Gastrocnemius medialis (tissue), 4 donors: ENCODE measurements around the gene PRKD1. TPM values are rescaled to one million over a fixed set of nuclear protein-coding genes. Genes with fewer than 3 reads are reported as not detected.

Source experiments
- ATAC-seq, 2 donors: fragments of 150-250 bp; one replicate each; pipeline ENCODE4 v1.9.1; 2016
- DNase-seq, 2 donors: peaks; one replicate each; pipeline ENCODE4 v3.0.0-alpha.2; 2019
- H3K27ac ChIP-seq, 4 donors: fragments of 200-600 bp; sonication (generic); 1 replicate in 1 of 4; 2 replicates in 3 of 4; pipeline ENCODE4 v1.5.1; 2016 to 2018; ENCODE audit warnings: mild to moderate bottlenecking in 2 of 4, moderate library complexity in 1 of 4
- H3K27me3 ChIP-seq, 3 donors: fragments of 200-600 bp; sonication (generic) in 2 of 3; 1 replicate in 1 of 3; 2 replicates in 2 of 3; pipeline versions ENCODE4 v1.5.1 to v1.6.0; 2016 to 2019; ENCODE audit warnings: mild to moderate bottlenecking in 1 of 3, moderate library complexity in 1 of 3
- H3K36me3 ChIP-seq, 2 donors: fragments of 200-600 bp; sonication (generic) in 1 of 2; one replicate each; pipeline ENCODE4 v1.5.1; 2017 to 2018
- H3K4me1 ChIP-seq, 2 donors: fragments of 200-600 bp; sonication (generic) in 1 of 2; one replicate each; pipeline ENCODE4 v1.5.1; 2016 to 2017; ENCODE audit warnings: mild to moderate bottlenecking in 2 of 2
- H3K4me3 ChIP-seq, 4 donors: fragments of 200-600 bp; sonication (generic) in 3 of 4; 1 replicate in 1 of 4; 2 replicates in 3 of 4; pipeline ENCODE4 v1.5.1; 2016 to 2019; ENCODE audit warnings: mild to moderate bottlenecking in 2 of 4
- H3K9me3 ChIP-seq, 3 donors: fragments of 200-600 bp; sonication (generic) in 2 of 3; 1 replicate in 1 of 3; 2 replicates in 2 of 3; pipeline ENCODE4 v1.5.1; 2016 to 2019
- CTCF ChIP-seq, 5 experiments: fragments of 450-650 bp in 3 of 5; fragments of 200-600 bp in 2 of 5; sonication (generic) in 2 of 5; IDR thresholded peaks in 4 of 5; conservative IDR thresholded peaks in 1 of 5; 1 replicate in 4 of 5; 2 replicates in 1 of 5; pipeline ENCODE4 v1.5.1; 2016 to 2019; ENCODE audit warnings: antibody characterized with exemption in 5 of 5, mild to moderate bottlenecking in 3 of 5, moderate library complexity in 3 of 5
- POLR2A ChIP-seq, 2 donors: fragments of 450-650 bp; IDR thresholded peaks; one replicate each; pipeline ENCODE4 v1.6.1; 2017; ENCODE audit warnings: antibody characterized with exemption in 2 of 2, mild to moderate bottlenecking in 2 of 2, moderate library complexity in 2 of 2
- in situ Hi-C, 4 donors: fragments of 200-750 bp; cut with MboI; loops; one replicate each; pipeline versions ENCODE4 v1.15.0 to v1.8.0; 2017; ENCODE audit warnings: low sequenced_read_pairs in 4 of 4
- intact Hi-C: fragments of 100-400 bp; cut with DNase I; formaldehyde crosslinking; loops from one replicate; pipeline ENCODE4 v1.15.1; 2023; ENCODE audit warnings: low total_unique reads
- total RNA-seq, 4 donors: library from RNA; depleted of rRNA; stranded (reverse); fragments of >200 nt; gene quantifications; one replicate each; pipeline versions ENCODE4 v1.1.0 to v1.2.3, GENCODE V29; 2016

The PRKD1 gene
- total RNA-seq, 4 donors from 2014 or later, result 1.5 to 4.1 (median 1.7) TPM

DNA sequence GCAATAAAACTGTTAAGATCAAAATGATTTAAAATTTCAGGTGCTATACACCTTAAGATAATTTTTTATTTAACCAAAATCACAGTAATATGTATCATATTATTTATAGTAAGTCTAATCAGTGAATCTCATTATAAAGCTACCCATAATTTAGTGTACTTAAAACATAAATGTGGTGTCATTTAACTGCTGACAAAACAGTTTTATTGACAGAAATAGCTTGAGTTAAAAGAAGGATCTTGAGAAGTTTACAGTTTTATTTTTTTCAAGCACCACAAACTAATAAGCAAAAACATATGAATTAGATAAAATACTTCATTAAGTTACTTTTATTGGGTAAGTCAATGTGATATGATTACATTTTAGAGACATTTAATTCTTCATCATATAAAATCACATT lies 400.4 kb downstream of the PRKD1 start:
- Histone ChIP-seq H3K27me3 (no peaks in the 10 kb centered on the region), H3K4me1 (no peaks in the 10 kb centered on the region), H3K36me3 (no peaks in the 10 kb centered on the region), H3K9me3 (no peaks in the 10 kb centered on the region), H3K27ac (no peak overlapping the region), H3K4me3 (no peak overlapping the region)
- TF ChIP-seq POLR2A (IDR thresholded peaks at IDR 0.05), result no peak
- no peak for TF ChIP-seq CTCF (IDR thresholded peaks at IDR 0.05 in 4 of 5, conservative IDR thresholded peaks at IDR 0.05 in 1 of 5)
- in situ Hi-C loops (loop anchor here in 3 of 4 donors (25.0 kb wide), 2 partner anchors 685 to 765 kb away; partner anchors contain the start of gene FOXG1 (in 2 of the 3)), intact Hi-C loops (no loop called here)
- ATAC-seq (no peak), DNase-seq (no peak)
